Measurements from ENCODE around the gene CEP72. TPM values are rescaled to one million over a fixed set of nuclear protein-coding genes. Genes with fewer than 3 reads are reported as not detected.
A peak's percentile ranks its signal among the peaks of the same experiment; 100 is the strongest.

The CEP72 gene
- total RNA-seq, 1 experiment from 2014 or later = 6.3 TPM

- no peak for DNase-seq
- peaks cover 7% of the 10 kb centered on the region for H3K36me3 ChIP-seq
- H3K9me3 ChIP-seq = no peaks in the 10 kb centered on the region
- H3K4me3 ChIP-seq = no peak overlapping the region
- no peaks in the 10 kb centered on the region for H3K27me3 ChIP-seq
These were observed 52.8 kb downstream of the CEP72 start for GRCh38 chr5:664994-665360.

GRCh38 chr5:665541-665955, 53.4 kb downstream of the CEP72 start:
- Histone ChIP-seq H3K9me3 (no peaks in the 10 kb centered on the region), H3K27me3 (no peaks in the 10 kb centered on the region), H3K36me3 (peaks cover 3% of the 10 kb centered on the region), H3K4me3 (no peak overlapping the region)
- no peak for DNase-seq

GRCh38 chr5:665956-666711, 54.0 kb downstream of the CEP72 start:
- H3K9me3 ChIP-seq = no peaks in the 10 kb centered on the region

DNA sequence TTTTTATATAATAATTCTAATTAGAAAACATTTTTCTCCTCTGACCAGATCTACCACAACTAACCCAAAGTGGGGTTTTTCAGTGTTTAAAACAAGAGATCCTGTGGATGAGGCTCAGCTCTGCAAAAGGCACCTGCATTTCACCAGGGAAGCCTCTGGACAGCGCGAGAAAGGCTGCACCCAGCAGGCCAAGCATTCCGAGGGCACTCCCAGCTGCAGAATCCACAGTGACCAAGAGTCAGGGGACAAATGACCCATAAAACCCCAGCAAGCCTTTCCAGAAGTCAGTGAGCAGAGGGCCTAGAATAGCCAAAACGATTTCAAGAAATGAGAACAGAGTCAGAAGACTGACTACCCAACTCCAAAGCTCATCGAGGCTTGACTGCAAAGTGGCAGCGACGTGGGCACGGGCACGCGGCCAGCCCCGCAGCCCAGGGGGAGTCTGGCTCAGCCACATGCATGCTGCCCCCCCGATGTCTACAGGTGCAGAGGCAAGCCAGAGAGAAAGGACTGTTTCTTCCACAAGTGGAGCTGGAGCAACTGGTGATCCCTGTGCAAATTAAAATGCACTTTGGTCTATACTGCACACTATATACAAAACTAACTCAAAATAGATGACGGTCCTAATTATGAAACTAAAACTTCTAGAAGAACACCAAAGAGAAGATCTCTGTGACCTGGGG, 54.8 kb downstream of the CEP72 start:
- Histone ChIP-seq H3K27me3 (no peaks in the 10 kb centered on the region; the same call in 1 of the 2 replicates), H3K4me3 (no peak overlapping the region), H3K9me3 (no peaks in the 10 kb centered on the region), H3K36me3 (peaks cover 3% of the 10 kb centered on the region; the same call in 1 of the 2 replicates)
- no peak for DNase-seq

More at GRCh38 chr5:665956-666711, 54.0 kb downstream of the CEP72 start:
- peaks cover 3% of the 10 kb centered on the region for H3K36me3 ChIP-seq
- H3K27me3 ChIP-seq = no peaks in the 10 kb centered on the region
- H3K4me3 ChIP-seq = no peak overlapping the region
- DNase-seq = no peak

DNA sequence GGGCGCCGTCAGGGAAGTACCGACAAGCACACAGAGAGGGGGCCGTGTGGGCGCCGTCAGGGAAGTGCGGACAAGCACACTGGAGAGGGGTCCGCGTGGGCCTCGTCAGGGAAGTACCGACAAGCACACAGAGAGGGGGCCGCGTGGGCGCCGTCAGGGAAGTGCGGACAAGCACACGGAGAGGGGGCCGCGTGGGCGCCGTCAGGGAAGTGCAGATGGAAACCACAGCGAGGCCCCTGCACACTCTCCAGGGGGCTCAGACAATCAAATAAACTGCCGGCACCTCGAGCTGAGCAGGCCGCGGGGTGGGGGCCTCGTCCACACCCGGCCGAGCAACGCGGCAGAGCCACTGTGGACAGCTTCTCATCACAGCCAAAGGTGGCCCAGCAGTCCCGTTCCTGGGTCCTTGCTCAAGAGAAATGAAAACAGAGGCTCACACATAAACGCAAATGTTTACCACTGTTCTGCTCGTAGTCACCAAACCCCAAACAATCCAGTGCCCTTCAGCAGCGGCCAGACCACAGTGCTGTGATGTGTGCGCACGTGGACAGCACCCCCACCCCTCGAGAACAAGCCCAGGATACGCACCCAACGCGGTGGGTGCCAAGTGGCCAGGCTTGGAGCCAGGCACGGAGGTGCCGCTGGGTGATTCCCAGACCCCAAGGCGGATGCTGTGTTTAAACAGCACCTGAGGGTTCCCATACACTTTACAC, 56.3 kb downstream of the CEP72 start:
- H3K27me3 ChIP-seq = peaks cover 5% of the 10 kb centered on the region
- H3K9me3 ChIP-seq = no peaks in the 10 kb centered on the region
- H3K36me3 ChIP-seq = peaks cover 3% of the 10 kb centered on the region; the same call in 1 of the 2 replicates
- no peak overlapping the region for H3K4me3 ChIP-seq
- DNase-seq = no peak

DNA sequence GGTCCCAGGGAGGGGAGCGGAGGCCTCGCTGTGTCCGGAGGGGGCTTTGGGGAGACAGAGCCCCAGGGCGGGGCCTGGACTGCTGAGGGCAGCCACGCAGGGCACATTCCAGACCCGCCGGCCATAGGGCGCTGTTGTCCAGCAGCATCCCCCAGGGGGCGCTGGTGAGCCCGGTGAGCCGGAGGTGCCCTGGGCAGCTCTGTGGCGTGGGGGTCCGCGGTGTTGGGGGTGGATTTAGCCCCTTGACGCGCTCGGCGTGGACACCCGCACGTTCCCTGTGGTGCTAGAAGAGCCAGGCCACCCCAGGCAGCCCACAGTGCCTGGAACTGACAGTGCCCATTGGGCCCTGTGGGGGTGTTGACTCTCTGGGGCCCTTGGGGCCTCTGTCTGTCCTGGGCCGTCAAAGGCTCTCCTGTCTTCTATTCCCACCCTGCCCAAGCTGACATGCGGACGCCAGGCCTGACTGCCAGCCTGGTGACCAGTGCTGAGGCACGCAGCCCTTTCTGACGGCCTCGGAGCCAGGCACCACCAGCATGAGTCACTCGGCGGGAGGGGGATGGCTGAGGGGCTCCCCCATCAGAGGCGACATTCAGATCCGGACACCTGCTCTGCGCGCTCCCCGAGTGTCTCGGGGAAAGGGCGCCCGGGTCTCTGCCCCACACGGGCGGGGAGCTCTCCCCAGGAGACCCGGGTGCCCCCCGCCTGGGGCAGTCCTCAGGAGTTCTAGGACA, 57.1 kb downstream of the CEP72 start:
- H3K36me3 ChIP-seq = peaks cover 3% of the 10 kb centered on the region; the same call in 1 of the 2 replicates
- H3K4me3 ChIP-seq = no peak overlapping the region
- no peaks in the 10 kb centered on the region for H3K9me3 ChIP-seq
- no peak for DNase-seq
- peaks cover 13% of the 10 kb centered on the region for H3K27me3 ChIP-seq

- Histone ChIP-seq H3K27me3 (peaks cover 16% of the 10 kb centered on the region), H3K9me3 (no peaks in the 10 kb centered on the region), H3K36me3 (peaks cover 3% of the 10 kb centered on the region; the same call in 1 of the 2 replicates), H3K4me3 (no peak overlapping the region)
- DNase-seq = no peak
These were observed 57.8 kb downstream of the CEP72 start for GRCh38 chr5:669842-670395.

DNA sequence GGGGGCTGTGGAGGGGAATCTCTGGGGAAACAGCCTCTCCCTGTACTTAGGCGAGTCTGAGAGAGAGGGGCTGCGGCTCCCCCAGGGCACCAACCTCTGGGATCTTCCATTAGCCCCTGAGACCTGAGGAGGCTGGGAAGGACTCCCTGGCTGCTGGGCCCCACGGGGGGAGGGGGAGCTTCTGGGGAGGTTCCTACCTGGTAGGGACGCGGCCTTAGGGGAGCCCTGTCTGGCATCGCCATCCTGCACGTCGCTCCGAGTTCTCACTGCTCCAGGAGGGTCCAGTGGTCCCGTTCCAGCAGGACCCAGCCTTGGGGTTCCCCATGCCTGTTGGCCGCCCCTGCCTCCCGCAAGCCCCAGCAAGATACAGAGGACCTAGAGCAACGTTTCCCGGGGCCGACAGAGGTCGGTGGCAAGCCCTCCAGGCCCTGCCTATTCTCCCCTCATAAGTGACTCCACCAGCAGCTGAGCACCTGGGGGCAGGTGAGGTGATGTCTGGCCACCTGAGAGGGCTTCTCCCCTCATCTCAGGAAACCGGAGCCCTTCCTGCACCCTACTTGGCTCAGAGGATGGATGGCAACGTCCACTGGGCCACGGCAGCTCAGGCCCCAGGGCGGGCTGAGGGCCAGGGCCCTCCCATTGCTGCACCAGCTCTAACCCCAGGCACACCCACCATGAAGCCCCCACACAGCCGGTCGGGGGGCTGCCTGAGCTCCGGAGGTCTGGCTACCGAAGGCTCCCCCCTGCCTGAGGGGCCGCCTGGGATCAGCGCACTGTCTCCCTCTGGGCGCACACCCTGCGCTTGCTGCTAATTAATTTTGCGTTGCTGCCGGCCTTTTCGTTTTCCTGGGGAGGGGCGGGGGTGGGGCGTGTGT, 58.5 kb downstream of the CEP72 start:
- Histone ChIP-seq H3K27me3 (peaks cover 18% of the 10 kb centered on the region), H3K9me3 (no peaks in the 10 kb centered on the region), H3K36me3 (peaks cover 3% of the 10 kb centered on the region; the same call in 1 of the 2 replicates), H3K4me3 (no peak overlapping the region)
- DNase-seq = no peak

GRCh38 chr5:671459-672328, 59.6 kb downstream of the CEP72 start:
- H3K4me3 ChIP-seq = no peak overlapping the region
- H3K27me3 ChIP-seq = peaks cover 29% of the 10 kb centered on the region
- peak; percentile 57 for DNase-seq
- no peaks in the 10 kb centered on the region; the same call in 1 of the 2 replicates for H3K36me3 ChIP-seq
- no peaks in the 10 kb centered on the region for H3K9me3 ChIP-seq

GRCh38 chr5:672329-673160, 60.4 kb downstream of the CEP72 start:
- Histone ChIP-seq H3K9me3 (no peaks in the 10 kb centered on the region), H3K27me3 (peaks cover 35% of the 10 kb centered on the region), H3K4me3 (no peak overlapping the region), H3K36me3 (no peaks in the 10 kb centered on the region)
- DNase-seq = peak; percentile 81

GRCh38 chr5:673161-673830, 61.2 kb downstream of the CEP72 start:
- no peak for DNase-seq
- peaks cover 37% of the 10 kb centered on the region for H3K27me3 ChIP-seq
- no peaks in the 10 kb centered on the region for H3K36me3 ChIP-seq
- H3K4me3 ChIP-seq = no peak overlapping the region
- no peaks in the 10 kb centered on the region for H3K9me3 ChIP-seq

DNA sequence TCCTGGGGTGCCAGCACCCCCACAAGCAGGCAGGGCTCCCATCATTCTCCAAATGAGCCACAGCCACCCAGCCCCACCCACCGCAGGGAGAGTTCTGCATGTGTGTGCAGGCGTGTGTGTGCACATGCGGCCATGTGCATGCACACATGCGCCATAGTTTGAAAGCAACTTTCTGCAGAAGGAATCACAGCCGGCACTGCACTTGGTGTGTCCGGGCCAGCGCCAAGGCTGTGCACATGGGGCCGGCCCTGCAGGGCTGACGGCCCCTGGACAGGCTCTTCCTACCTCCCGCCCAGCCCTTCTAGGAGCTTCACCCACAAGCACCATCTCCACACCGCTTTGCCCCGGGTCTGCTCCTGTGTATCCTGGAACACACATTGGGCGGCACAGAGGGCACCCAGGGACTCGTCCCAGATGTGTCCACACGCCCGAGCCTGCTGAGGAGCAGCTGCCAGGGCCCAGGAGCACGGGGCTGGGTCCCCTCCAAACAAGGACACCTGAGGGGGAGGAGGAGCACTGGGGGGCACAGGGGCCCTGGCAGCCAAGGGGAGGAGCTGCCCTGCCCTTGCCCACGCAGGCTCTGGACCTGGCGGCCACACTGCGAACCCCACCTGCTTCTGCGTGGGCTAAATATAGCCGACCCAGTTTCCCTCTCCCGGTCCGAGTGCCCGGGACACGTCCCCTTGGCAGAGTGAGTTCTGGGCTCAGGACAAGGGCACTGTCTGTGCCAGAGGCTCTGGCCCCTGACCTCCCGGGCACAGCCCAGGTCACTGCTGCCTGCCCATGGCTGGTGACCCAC, 61.9 kb downstream of the CEP72 start:
- Histone ChIP-seq H3K9me3 (no peaks in the 10 kb centered on the region), H3K4me3 (no peak overlapping the region), H3K27me3 (peaks cover 37% of the 10 kb centered on the region), H3K36me3 (no peaks in the 10 kb centered on the region)
- no peak for DNase-seq

GRCh38 chr5:674630-675011, 62.5 kb downstream of the CEP72 start:
- DNase-seq = no peak
- Histone ChIP-seq H3K36me3 (no peaks in the 10 kb centered on the region), H3K27me3 (peaks cover 37% of the 10 kb centered on the region), H3K4me3 (no peak overlapping the region), H3K9me3 (no peaks in the 10 kb centered on the region)

Data from MG63 (cell line).